DOHH2 (cell line): ENCODE results near the gene REEP1.
"Not testable (repeated sequence)": the region's sequence is repeated elsewhere in the genome, so short reads cannot be mapped to it uniquely, and the experiment has no call there.

Experiments
- H3F3A ChIP-seq: fragments of 200-600 bp; sonication (generic), shearing (Covaris generic); 2 replicates; pipeline ENCODE4 v1.6.0; 2016; ENCODE audit warnings: antibody characterized with exemption, mild to moderate bottlenecking; ENCODE audit not compliant: control insufficient read depth, insufficient read depth
- H3K27ac ChIP-seq: fragments of 200-600 bp; sonication (generic); 2 replicates; pipeline ENCODE4 v1.5.1; 2014; ENCODE audit warnings: low read depth, mild to moderate bottlenecking, low read length, moderate library complexity
- H3K27me3 ChIP-seq: fragments of 200-600 bp; sonication (generic); 2 replicates; pipeline ENCODE4 v1.6.1; 2014; ENCODE audit warnings: mild to moderate bottlenecking, low read length, mixed read lengths; ENCODE audit not compliant: control insufficient read depth
- H3K36me3 ChIP-seq: fragments of 200-600 bp; sonication (generic); 2 replicates; pipeline ENCODE4 v1.6.1; 2014; ENCODE audit warnings: mild to moderate bottlenecking, low read length, moderate library complexity, mixed read lengths; ENCODE audit not compliant: control insufficient read depth
- H3K4me1 ChIP-seq: fragments of 200-600 bp; sonication (generic); 2 replicates; pipeline ENCODE4 v1.6.1; 2014; ENCODE audit warnings: mild to moderate bottlenecking, low read length, mixed read lengths; ENCODE audit not compliant: control insufficient read depth
- H3K4me2 ChIP-seq: fragments of 200-600 bp; sonication (generic); 2 replicates; pipeline ENCODE4 v1.6.0; 2014; ENCODE audit warnings: mild to moderate bottlenecking, low read length, moderate library complexity
- H3K4me3 ChIP-seq: fragments of 200-600 bp; sonication (generic); 2 replicates; pipeline ENCODE4 v1.5.1; 2014; ENCODE audit warnings: mild to moderate bottlenecking, low read length, mixed read lengths
- H3K79me2 ChIP-seq: fragments of 200-600 bp; sonication (generic); 2 replicates; pipeline ENCODE4 v1.6.1; 2014; ENCODE audit warnings: mild to moderate bottlenecking, low read length, mixed read lengths; ENCODE audit not compliant: control insufficient read depth
- H3K9me2 ChIP-seq: fragments of 200-600 bp; sonication (generic); replicated peaks from 2 replicates; pipeline ENCODE4 v1.6.1; 2014; ENCODE audit warnings: mild to moderate bottlenecking, low read length, mixed read lengths; ENCODE audit not compliant: control insufficient read depth
- H3K9me3 ChIP-seq: fragments of 200-600 bp; sonication (generic); 2 replicates; pipeline ENCODE4 v1.6.1; 2014; ENCODE audit warnings: antibody characterized with exemption, low read length, mixed read lengths; ENCODE audit not compliant: control insufficient read depth, insufficient read depth
- H4K20me1 ChIP-seq: fragments of 200-600 bp; sonication (generic); 2 replicates; pipeline ENCODE4 v1.6.0; 2014; ENCODE audit warnings: low read depth, mild to moderate bottlenecking, antibody characterized with exemption, low read length, moderate library complexity; ENCODE audit not compliant: control insufficient read depth, insufficient read depth
- EZH2phosphoT487 ChIP-seq: fragments of 200-600 bp; sonication (generic); IDR thresholded peaks from 2 replicates; pipeline ENCODE4 v1.6.1; 2017; ENCODE audit warnings: borderline replicate concordance, mild to moderate bottlenecking, antibody characterized with exemption, low read length, moderate library complexity, mixed read lengths
- TF ChIP-seq, protein P1 (sequence below): fragments of 200-600 bp; sonication (generic); IDR thresholded peaks from one replicate; pipeline ENCODE4 v1.5.1; 2014; ENCODE audit warnings: antibody characterized with exemption, mild to moderate bottlenecking, low read depth, low read length; ENCODE audit not compliant: poor library complexity, severe bottlenecking

REEP1 gene

DNA sequence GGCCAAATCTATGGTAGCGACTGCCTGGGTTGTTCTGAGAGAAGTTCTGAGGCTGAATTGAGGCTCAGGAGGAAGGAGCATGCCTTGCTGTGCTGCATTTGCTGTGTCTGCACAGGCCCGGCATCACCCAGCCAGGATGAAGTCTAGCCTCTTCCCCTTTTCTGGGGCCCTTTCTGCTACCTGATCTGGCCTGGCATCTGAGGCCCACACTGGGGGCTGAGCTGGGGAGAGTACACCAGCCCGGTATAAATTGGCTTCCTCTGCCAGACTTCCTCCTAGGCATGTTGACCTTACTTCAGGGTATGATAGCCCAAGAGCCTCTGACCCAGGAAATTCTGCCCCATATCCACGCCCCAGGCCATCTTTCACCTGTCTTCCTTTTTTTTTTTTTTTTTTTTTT lies 108.2 kb downstream of the REEP1 start:
- no peak for TF ChIP-seq EZH2phosphoT487
- TF ChIP-seq, protein P1, sequence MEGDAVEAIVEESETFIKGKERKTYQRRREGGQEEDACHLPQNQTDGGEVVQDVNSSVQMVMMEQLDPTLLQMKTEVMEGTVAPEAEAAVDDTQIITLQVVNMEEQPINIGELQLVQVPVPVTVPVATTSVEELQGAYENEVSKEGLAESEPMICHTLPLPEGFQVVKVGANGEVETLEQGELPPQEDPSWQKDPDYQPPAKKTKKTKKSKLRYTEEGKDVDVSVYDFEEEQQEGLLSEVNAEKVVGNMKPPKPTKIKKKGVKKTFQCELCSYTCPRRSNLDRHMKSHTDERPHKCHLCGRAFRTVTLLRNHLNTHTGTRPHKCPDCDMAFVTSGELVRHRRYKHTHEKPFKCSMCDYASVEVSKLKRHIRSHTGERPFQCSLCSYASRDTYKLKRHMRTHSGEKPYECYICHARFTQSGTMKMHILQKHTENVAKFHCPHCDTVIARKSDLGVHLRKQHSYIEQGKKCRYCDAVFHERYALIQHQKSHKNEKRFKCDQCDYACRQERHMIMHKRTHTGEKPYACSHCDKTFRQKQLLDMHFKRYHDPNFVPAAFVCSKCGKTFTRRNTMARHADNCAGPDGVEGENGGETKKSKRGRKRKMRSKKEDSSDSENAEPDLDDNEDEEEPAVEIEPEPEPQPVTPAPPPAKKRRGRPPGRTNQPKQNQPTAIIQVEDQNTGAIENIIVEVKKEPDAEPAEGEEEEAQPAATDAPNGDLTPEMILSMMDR: no peak
- H3K27me3 ChIP-seq: no peaks in the 10 kb centered on the region
- no peak overlapping the region for H3K4me2 ChIP-seq

GRCh38 chr2:86228574-86228973 lies 108.9 kb downstream of the REEP1 start:
- not testable (repeated sequence) for H3K4me3 ChIP-seq, H3K79me2 ChIP-seq, H4K20me1 ChIP-seq, H3F3A ChIP-seq, H3K27me3 ChIP-seq, H3K9me3 ChIP-seq, H3K36me3 ChIP-seq, H3K27ac ChIP-seq, H3K4me2 ChIP-seq, H3K9me2 ChIP-seq
- H3K4me1 ChIP-seq: peaks cover 25% of the 10 kb centered on the region

More for the DNA sequence above, 108.2 kb downstream of the REEP1 start:
- Histone ChIP-seq H3K36me3 (no peaks in the 10 kb centered on the region), H3K9me3 (no peaks in the 10 kb centered on the region), H3K4me3 (no peak overlapping the region), H3K9me2 (no peaks in the 10 kb centered on the region), H4K20me1 (no peaks in the 10 kb centered on the region), H3K4me1 (peaks cover 25% of the 10 kb centered on the region), H3K27ac (no peak overlapping the region), H3F3A (no peaks in the 10 kb centered on the region), H3K79me2 (no peaks in the 10 kb centered on the region)

DNA sequence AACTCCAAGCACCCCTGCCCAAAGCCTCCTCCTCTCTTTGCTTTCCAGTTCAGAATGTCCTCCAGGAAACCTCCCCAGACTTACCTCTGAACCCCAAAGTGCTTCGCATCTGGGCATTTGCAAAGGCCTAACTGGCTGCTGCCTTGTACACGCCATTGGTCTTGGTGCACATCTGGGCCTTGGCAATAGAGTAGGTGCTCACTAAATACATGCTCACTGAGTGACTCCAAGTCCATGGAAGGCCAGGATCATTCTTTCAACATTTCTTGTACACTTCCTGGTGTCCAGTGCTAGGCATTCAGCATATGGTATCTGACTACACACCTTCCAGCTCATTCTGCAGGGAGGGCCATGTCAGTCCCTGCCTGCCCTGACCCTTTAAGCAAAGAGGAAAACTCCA lies 109.7 kb downstream of the REEP1 start:
- H3F3A ChIP-seq: no peaks in the 10 kb centered on the region
- H3K27me3 ChIP-seq: no peaks in the 10 kb centered on the region
- no peaks in the 10 kb centered on the region for H4K20me1 ChIP-seq
- no peak overlapping the region for H3K4me3 ChIP-seq
- H3K4me2 ChIP-seq: no peak overlapping the region
- peaks cover 25% of the 10 kb centered on the region for H3K4me1 ChIP-seq
- TF ChIP-seq EZH2phosphoT487: no peak
- TF ChIP-seq, protein P1: no peak
- no peaks in the 10 kb centered on the region for H3K36me3 ChIP-seq
- H3K9me2 ChIP-seq: no peaks in the 10 kb centered on the region
- no peak overlapping the region for H3K27ac ChIP-seq
- H3K79me2 ChIP-seq: no peaks in the 10 kb centered on the region
- H3K9me3 ChIP-seq: no peaks in the 10 kb centered on the region

DNA sequence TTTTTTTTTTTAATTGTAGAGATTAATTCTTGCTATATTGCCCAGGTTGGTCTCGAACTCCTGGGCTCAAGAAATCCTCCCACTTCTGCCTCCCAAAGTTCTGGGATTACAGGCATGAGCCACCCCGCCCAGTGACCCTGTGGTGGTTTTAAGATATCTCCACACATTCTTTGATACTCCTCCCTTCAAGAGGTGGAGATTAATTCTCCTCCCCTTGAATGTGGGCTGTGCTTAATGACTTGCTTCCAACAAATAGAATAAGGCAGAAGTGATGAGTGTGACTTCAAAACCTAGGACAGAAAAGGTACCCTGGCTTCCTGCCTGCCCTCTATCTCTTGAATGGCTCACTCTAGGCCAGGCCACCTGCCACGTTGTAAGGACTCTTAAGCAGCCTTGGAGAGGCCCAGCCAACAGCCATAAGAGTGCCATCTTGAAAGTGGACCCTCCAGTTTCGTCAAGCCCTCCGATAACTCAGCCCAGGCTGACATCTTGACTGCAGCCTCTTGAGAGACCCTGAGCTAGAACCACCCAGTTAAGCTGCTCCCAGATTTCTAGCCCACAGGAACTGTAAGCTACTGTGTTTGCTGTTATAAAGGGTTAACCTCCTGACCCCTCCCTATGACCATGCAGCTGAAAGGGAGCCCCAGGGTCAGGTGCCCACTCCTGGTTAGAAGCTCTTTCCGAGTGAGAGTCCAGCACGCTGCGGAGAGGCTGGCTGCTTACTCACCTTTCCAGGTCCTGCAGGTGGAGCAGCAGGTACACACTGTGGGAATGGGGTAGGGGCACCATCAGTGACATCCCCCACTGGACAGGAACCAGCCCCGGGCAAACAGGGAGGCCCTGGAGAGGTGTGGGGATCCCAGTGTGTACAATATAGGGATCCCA lies 110.5 kb downstream of the REEP1 start:
- H3K4me1 ChIP-seq: peaks cover 25% of the 10 kb centered on the region
- no peaks in the 10 kb centered on the region for H3K79me2 ChIP-seq
- no peaks in the 10 kb centered on the region for H3K9me2 ChIP-seq
- no peak overlapping the region for H3K4me3 ChIP-seq
- H4K20me1 ChIP-seq: no peaks in the 10 kb centered on the region
- H3K27me3 ChIP-seq: no peaks in the 10 kb centered on the region
- no peaks in the 10 kb centered on the region for H3K9me3 ChIP-seq
- TF ChIP-seq, protein P1: no peak
- TF ChIP-seq EZH2phosphoT487: no peak
- no peaks in the 10 kb centered on the region for H3F3A ChIP-seq
- H3K4me2 ChIP-seq: no peak overlapping the region
- H3K36me3 ChIP-seq: no peaks in the 10 kb centered on the region
- no peak overlapping the region for H3K27ac ChIP-seq
